NCI-H748 (cell line): Measurements from ENCODE around the gene ARRDC1.

ENCODE experiments used
- DNase-seq: peaks from one replicate; lab custom pipeline; 2025; ENCODE audit not compliant: unreplicated experiment; lab: John Stamatoyannopoulos, UW

ARRDC1 gene

GRCh38 chr9:137632230-137633161, 27.0 kb downstream of the ARRDC1 start:
- no peak for DNase-seq

DNA sequence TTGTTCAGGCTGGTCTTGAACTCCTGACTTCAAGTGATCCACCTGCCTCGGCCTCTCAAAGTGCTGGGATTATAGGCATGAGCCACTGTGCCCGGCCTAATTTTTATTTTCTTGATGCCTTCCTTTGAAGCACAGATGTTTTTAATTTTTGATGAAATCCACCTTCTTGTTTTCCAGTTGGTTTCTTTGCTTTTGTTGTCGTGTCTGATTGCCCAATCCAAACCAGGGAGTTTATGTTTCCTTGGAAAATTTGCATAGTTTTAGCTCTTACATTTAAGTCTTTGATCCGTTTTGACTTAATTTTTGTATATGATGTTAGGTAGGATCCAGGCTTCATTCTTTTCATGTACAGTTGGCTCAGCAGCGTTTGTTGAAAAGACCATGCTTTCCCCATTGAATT, 28.5 kb downstream of the ARRDC1 start:
- DNase-seq: no peak

GRCh38 chr9:137638680-137639079, 33.2 kb downstream of the ARRDC1 start:
- no peak for DNase-seq

DNA sequence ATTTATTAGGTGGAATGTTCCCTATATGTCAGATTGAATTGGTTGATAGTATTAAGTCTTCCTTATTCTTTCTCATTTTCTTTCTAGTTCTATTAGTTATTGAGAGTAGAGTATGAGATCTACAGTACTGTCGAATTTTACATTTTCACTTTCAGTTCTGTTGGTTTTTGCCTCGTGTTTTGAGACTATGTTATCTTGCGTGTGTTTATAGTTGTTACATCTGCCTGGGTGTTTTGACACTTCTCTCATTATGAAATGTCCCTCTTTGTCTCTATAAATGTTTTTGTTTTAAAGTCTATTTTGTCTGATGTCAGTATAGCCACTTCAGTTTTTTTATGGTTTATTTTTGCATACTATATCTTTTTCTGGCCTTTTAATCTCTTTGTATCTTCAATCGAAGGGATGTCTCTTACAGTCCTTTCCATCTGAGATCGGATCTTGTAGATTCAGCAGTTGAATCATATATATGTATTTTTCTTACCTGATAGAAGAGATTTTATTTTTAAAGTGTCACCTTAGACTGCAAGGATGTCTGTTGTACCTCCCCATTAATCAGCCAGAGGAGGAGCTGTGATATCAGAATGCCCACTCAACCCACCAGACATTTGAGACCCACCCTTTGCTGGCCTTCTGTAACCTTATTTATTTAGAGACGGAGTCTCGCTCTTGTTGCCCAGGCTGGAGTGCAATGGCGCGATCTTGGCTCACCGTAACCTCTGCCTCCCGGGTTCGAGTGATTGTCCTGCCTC, 34.0 kb downstream of the ARRDC1 start:
- DNase-seq: no peak

DNA sequence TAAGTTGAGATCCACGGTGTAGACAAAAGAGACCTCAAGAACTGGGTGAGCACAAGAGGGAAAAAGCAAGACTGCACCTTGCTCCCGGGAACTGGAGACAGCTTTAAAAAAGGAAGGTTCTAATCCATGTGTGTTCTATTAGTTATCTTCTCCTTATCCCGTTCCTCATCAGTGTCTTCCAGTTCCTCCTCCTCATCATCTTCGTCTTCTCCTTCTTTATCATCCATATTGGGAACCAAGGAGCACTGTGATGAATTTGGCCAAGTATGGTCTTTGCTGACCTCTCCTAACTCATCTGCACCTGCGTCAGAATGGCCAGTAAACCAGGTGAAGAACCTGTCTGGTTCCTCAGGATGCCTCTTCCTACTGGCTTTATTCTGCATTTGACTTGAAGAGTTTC, 35.4 kb downstream of the ARRDC1 start:
- no peak for DNase-seq

- no peak for DNase-seq
Measured at GRCh38 chr9:137642118-137642601, 36.7 kb downstream of the ARRDC1 start.

GRCh38 chr9:137642892-137643291, 37.4 kb downstream of the ARRDC1 start:
- no peak for DNase-seq

DNA sequence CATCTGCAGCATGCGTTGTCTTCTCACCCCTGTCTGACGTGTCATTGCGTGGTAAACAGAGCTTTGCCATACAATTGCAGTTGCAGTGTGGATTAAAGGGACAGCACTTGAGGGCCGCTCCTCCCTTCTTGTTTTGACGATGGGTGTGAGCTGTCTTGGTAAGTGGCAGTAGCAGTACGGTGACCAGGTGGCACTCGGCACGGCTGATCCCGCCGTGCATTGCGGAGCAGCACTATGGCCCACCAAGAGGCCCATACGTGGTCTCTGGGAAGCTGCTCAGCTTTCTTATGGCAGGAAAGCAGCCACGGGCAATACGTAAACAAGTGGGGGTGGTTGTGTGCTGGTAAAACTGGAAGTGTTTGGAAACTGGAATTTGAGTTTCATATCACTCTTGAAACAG, 38.4 kb downstream of the ARRDC1 start:
- no peak for DNase-seq

DNA sequence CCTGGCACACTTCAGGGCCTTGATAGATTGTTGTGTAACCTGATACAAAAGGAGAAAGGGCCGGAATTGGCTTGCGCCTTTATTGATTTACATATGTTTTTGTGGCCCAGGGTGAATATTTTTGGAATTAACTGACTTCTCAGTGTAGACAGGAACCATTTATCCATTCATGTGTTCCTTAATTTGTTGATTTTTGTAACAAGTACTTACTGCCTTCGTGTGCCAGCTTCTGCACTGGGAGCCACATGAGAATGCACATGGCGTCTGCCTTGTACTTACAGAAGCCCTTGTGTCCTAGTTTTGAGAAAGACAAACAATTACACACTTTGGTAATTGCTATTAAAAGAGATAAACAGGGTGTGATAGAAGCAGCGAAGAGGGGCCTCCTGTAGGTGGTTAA, 39.7 kb downstream of the ARRDC1 start:
- peak; percentile 66 for DNase-seq

GRCh38 chr9:137646341-137646740, 40.9 kb downstream of the ARRDC1 start:
- DNase-seq: no peak

DNA sequence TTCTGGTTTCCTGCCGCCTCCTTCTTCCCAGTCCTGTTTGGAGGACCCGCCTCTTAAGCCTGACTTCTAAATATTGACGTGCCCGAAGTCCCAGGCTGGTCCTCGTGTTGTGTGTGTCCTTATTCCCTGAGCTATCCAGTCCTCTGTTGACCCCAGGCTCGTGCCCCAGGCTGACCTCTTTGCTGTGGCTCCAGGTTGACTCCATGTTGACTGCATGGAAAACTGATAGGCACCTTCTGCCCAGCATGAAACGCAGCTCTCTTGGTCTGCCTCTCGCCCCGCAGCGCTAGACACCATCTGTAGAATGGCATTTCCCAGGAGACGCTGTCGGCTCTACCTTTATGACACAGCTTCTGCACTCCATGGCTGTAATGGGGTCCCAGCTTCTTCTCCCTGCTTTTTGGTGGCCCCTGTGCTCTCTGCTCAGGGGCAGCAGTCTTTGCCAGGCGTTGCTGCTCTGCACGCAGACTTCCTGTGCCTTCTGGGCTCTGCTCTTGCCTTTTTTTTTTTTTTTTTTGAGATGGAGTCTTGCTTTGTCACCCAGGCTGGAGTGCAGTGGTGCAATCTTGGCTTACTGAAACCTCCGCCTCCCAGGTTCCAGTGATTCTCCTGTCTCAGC, 41.7 kb downstream of the ARRDC1 start:
- DNase-seq: no peak

GRCh38 chr9:137648396-137648795, 42.9 kb downstream of the ARRDC1 start:
- DNase-seq: no peak

GRCh38 chr9:137649553-137649952, 44.1 kb downstream of the ARRDC1 start:
- no peak for DNase-seq

- no peak for DNase-seq
Measured at GRCh38 chr9:137650259-137650658, 44.8 kb downstream of the ARRDC1 start.

- DNase-seq: no peak
Measured at GRCh38 chr9:137650779-137651178, 45.3 kb downstream of the ARRDC1 start.

GRCh38 chr9:137656416-137656815, 50.9 kb downstream of the ARRDC1 start:
- DNase-seq: no peak

- no peak for DNase-seq
Measured at GRCh38 chr9:137657606-137658005, 52.1 kb downstream of the ARRDC1 start.

- DNase-seq: no peak
Measured at GRCh38 chr9:137658781-137659180, 53.3 kb downstream of the ARRDC1 start.

DNA sequence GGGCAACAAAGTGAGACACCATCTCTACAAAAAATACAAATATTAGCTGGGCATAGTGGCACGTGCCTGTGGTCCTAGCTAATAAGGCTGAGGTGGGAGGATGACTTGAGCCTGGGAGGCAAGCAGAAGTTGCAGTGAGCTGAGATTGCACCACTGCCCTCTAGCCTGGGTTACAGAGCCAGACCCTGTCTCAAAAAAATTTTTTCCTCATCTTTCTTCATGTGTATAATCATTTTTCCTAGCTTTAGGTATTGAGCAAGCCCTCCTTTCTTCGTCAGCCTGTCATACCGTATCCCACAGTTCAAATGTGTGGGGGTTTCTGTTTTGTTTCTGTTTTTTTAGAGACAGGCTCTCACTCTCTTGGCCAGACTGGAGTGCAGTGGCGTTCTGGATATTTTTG, 54.7 kb downstream of the ARRDC1 start:
- DNase-seq: no peak

GRCh38 chr9:137663584-137663983, 58.1 kb downstream of the ARRDC1 start:
- no peak for DNase-seq

DNA sequence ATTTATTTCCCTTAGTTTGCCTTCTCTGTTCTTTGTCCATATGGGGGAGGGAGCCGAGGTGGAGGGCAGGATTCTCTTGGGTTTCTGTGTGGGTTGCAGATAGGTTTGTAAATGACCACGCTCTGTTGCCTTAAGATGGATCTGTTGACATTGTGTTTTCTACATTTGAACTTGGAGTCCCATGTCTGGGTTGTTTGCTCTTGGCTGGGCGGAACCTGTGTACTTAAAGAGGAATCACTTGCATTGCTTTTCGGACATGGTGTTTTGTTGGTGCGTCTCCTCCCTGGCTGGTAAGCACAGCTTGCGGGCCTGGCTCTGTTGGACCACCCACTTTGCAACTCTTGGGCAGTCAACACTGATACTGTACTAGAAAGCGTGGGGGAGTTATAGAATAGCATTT, 59.2 kb downstream of the ARRDC1 start:
- no peak for DNase-seq
